Panc1 (cell line): Measurements from ENCODE around the gene COL23A1. TPM values are rescaled to one million over a fixed set of nuclear protein-coding genes. Genes with fewer than 3 reads are reported as not detected.

Source experiments
- ATAC-seq: fragments of 200-7000 bp; cut with Tn5 transposase; 2 replicates; pipeline ENCODE4 v1.9.1; 2020; ENCODE audit warnings: mild to moderate bottlenecking, moderate library complexity
- BruUV-seq: library from RNA; stranded (reverse); fragments of 400-500 nt; replicated peaks from 2 replicates; lab custom pipeline; 2021; lab: Mats Ljungman, UMichigan
- CTCF ChIA-PET: fragments of 300-600 bp; sonication (Branson Sonifier 250); formaldehyde crosslinking; loops from one replicate; lab custom pipeline; 2022; ENCODE audit warnings: antibody characterized with exemption; lab: Charles Lee
- POLR2A ChIA-PET: fragments of 300-600 bp; sonication (Branson Sonifier 250); formaldehyde crosslinking; loops from one replicate; lab custom pipeline; 2022; ENCODE audit warnings: antibody characterized with exemption; lab: Charles Lee
- DNase-seq: peaks from one replicate; pipeline ENCODE4 v3.0.0-alpha.2; 2010; ENCODE audit warnings: low read depth, low spot score
- H3K27ac ChIP-seq: 2 replicates; pipeline ENCODE4 v1.5.1; 2011; ENCODE audit warnings: mild to moderate bottlenecking, low read length, inconsistent platforms
- H3K27me3 ChIP-seq: fragments of 200-500 bp; sonication (Bioruptor generic); 2 replicates; pipeline ENCODE4 v1.6.0; 2014; ENCODE audit warnings: low read length, inconsistent platforms; ENCODE audit not compliant: control insufficient read depth, insufficient read depth
- H3K36me3 ChIP-seq: fragments of 200-500 bp; sonication (Bioruptor generic); 2 replicates; pipeline ENCODE4 v1.5.1; 2014; ENCODE audit warnings: inconsistent platforms, mild to moderate bottlenecking, low read length, moderate library complexity; ENCODE audit not compliant: control insufficient read depth, insufficient read depth
- H3K4me1 ChIP-seq: 2 replicates; pipeline ENCODE4 v1.5.1; 2011; ENCODE audit warnings: inconsistent platforms, mild to moderate bottlenecking, low read length, moderate library complexity; ENCODE audit not compliant: control insufficient read depth, insufficient read depth
- H3K4me3 ChIP-seq, 2 experiments: 2 replicates each; pipeline ENCODE4 v1.5.1; 2011 to 2012; ENCODE audit warnings: low read depth in 2 of 2, low read length in 2 of 2, mild to moderate bottlenecking in 2 of 2, inconsistent platforms in 1 of 2, moderate library complexity in 1 of 2
- H3K9me3 ChIP-seq: fragments of 200-500 bp; sonication (Bioruptor generic); 2 replicates; pipeline ENCODE4 v1.5.1; 2014; ENCODE audit warnings: low read depth, mild to moderate bottlenecking, inconsistent platforms, low read length, moderate library complexity; ENCODE audit not compliant: control insufficient read depth, insufficient read depth
- POLR2AphosphoS5 ChIP-seq: IDR thresholded peaks from 2 replicates; pipeline ENCODE4 v1.6.1; 2012; ENCODE audit warnings: mild to moderate bottlenecking, low read depth, low read length, moderate library complexity
- SIN3A ChIP-seq: IDR thresholded peaks from 2 replicates; pipeline ENCODE4 v1.6.1; 2012; ENCODE audit warnings: low read depth, mild to moderate bottlenecking, low read length, moderate library complexity, borderline replicate concordance; ENCODE audit not compliant: insufficient read depth
- TCF7L2 ChIP-seq: IDR thresholded peaks from 2 replicates; pipeline ENCODE4 v1.6.1; 2011; ENCODE audit warnings: mild to moderate bottlenecking, low read depth, low read length, inconsistent platforms
- in situ Hi-C: cut with HindIII; loops from 2 replicates; pipeline ENCODE4 v1.10.0; 2016; ENCODE audit warnings: low sequenced_read_pairs, low pct_unique_long_range_greater_than_20kb
- intact Hi-C: fragments of 100-400 bp; cut with micrococcal nuclease; formaldehyde crosslinking; loops from one replicate; pipeline ENCODE4 v1.10.0; 2022; ENCODE audit not compliant: unreplicated experiment
- total RNA-seq: library from RNA; stranded (reverse); gene quantifications from one replicate; pipeline ENCODE4 v1.2.1, GENCODE V29; 2021; ENCODE audit not compliant: unreplicated experiment
- TF ChIP-seq, protein P1 (sequence below): fragments of 450-650 bp; IDR thresholded peaks from 2 replicates; pipeline ENCODE4 v1.5.1; 2017; ENCODE audit warnings: mild to moderate bottlenecking
- TF ChIP-seq, protein P2 (sequence below), 2 experiments: IDR thresholded peaks; 2 replicates each; pipeline ENCODE4 v1.6.1; 2011 to 2012; ENCODE audit warnings: low read depth in 2 of 2, control low read depth in 1 of 2, low read length in 1 of 2, mild to moderate bottlenecking in 1 of 2, moderate library complexity in 1 of 2; ENCODE audit not compliant: insufficient read depth in 1 of 2

Gene COL23A1
- total RNA-seq, 1 experiment from 2014 or later, result 0.05 TPM

DNA sequence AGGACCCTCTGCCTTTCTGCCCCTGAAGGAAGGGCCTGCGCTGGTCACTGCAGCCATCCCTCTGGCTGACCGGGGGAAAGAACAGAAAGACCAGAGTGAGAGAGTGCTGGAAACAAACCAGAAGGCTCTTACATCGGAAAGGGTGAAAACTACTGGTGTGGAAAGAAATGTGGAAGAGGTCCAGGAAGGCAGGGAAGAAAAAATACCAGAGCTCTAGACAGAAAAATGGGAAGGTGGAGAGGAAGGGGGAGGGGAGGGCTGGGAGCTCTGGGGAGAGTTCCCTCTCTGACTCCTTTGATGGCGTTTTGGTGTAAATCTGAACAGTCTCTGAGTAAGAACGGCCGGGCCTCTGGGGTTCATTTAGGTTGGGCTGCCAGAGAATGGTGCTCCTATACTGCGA is 47.7 kb downstream of the COL23A1 start:
- no peaks in the 10 kb centered on the region for H3K4me1 ChIP-seq
- POLR2A ChIA-PET, result no interaction called here
- H3K9me3 ChIP-seq, result no peaks in the 10 kb centered on the region
- no TSS peak for BruUV-seq
- DNase-seq (no peak), ATAC-seq (no peak)
- intact Hi-C loops (no loop called here), in situ Hi-C loops (no loop called here)
- CTCF ChIA-PET, result interaction anchor here (1.5 kb wide), 1 partner anchor 81 kb away, joined by 3 read pairs; no protein-coding TSS in a partner anchor
- no peak overlapping the region for H3K4me3 ChIP-seq
- no peaks in the 10 kb centered on the region for H3K27me3 ChIP-seq
- no peak overlapping the region for H3K27ac ChIP-seq
- H3K36me3 ChIP-seq, result no peaks in the 10 kb centered on the region
- TF ChIP-seq, protein P1, sequence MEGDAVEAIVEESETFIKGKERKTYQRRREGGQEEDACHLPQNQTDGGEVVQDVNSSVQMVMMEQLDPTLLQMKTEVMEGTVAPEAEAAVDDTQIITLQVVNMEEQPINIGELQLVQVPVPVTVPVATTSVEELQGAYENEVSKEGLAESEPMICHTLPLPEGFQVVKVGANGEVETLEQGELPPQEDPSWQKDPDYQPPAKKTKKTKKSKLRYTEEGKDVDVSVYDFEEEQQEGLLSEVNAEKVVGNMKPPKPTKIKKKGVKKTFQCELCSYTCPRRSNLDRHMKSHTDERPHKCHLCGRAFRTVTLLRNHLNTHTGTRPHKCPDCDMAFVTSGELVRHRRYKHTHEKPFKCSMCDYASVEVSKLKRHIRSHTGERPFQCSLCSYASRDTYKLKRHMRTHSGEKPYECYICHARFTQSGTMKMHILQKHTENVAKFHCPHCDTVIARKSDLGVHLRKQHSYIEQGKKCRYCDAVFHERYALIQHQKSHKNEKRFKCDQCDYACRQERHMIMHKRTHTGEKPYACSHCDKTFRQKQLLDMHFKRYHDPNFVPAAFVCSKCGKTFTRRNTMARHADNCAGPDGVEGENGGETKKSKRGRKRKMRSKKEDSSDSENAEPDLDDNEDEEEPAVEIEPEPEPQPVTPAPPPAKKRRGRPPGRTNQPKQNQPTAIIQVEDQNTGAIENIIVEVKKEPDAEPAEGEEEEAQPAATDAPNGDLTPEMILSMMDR, result no peak

DNA sequence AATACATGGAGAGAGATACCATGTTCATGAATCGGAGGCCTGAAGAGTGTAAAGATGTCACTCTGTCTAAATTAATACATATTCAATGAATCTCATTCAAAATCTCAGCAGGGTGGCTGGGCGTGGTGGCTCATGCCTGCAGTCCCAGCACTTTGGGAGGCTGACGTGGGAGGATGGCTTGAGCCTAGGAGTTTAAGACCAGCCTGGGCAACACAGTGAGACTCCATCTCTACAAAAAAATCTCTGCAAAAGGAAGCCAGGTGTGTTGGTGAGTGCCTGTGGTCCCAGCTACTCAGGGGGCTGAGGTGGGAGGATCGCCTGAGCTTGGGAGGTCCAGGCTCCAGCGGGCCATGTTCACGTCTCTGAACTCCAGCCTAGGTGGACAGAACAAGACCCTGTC is 49.7 kb downstream of the COL23A1 start:
- no peak for DNase-seq
- Histone ChIP-seq H3K27ac (no peak overlapping the region), H3K36me3 (no peaks in the 10 kb centered on the region), H3K4me3 (no peak overlapping the region), H3K9me3 (no peaks in the 10 kb centered on the region), H3K27me3 (no peaks in the 10 kb centered on the region), H3K4me1 (no peaks in the 10 kb centered on the region)
- POLR2A ChIA-PET, result no interaction called here
- BruUV-seq, result no TSS peak
- ATAC-seq, result no peak
- CTCF ChIA-PET, result no interaction called here
- no peak for TF ChIP-seq TCF7L2
- TF ChIP-seq, protein P2, sequence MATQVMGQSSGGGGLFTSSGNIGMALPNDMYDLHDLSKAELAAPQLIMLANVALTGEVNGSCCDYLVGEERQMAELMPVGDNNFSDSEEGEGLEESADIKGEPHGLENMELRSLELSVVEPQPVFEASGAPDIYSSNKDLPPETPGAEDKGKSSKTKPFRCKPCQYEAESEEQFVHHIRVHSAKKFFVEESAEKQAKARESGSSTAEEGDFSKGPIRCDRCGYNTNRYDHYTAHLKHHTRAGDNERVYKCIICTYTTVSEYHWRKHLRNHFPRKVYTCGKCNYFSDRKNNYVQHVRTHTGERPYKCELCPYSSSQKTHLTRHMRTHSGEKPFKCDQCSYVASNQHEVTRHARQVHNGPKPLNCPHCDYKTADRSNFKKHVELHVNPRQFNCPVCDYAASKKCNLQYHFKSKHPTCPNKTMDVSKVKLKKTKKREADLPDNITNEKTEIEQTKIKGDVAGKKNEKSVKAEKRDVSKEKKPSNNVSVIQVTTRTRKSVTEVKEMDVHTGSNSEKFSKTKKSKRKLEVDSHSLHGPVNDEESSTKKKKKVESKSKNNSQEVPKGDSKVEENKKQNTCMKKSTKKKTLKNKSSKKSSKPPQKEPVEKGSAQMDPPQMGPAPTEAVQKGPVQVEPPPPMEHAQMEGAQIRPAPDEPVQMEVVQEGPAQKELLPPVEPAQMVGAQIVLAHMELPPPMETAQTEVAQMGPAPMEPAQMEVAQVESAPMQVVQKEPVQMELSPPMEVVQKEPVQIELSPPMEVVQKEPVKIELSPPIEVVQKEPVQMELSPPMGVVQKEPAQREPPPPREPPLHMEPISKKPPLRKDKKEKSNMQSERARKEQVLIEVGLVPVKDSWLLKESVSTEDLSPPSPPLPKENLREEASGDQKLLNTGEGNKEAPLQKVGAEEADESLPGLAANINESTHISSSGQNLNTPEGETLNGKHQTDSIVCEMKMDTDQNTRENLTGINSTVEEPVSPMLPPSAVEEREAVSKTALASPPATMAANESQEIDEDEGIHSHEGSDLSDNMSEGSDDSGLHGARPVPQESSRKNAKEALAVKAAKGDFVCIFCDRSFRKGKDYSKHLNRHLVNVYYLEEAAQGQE (IDR thresholded peaks at IDR 0.05; ENCODE audit: insufficient read depth in 1 of 2, low read depth in 2 of 2, low read length in 1 of 2), result no peak
- no peak for TF ChIP-seq POLR2AphosphoS5
- TF ChIP-seq, protein P1, result no peak
- no peak for TF ChIP-seq SIN3A
- in situ Hi-C loops (no loop called here), intact Hi-C loops (no loop called here)
